ENCODE results near the gene EID1.

- TF ChIP-seq CTCF (IDR thresholded peaks at IDR 0.05; ENCODE audit: low read depth, low read length, missing input control) (no peak), REST (IDR thresholded peaks at IDR 0.05) (no peak)
Measured at GRCh38 chr15:48833526-48834239, 44.3 kb upstream of the EID1 start.
